ENCODE measurements around the gene NAGPA. TPM values are rescaled to one million over a fixed set of nuclear protein-coding genes. Genes with fewer than 3 reads are reported as not detected.

Gene NAGPA
- total and polyA plus RNA-seq, 8 donors = 3.7 to 10.0 (median 6.6) TPM

GRCh38 chr16:4991754-4992153 lies 42.0 kb downstream of the NAGPA start:
- DNase-seq = no peak
- Histone ChIP-seq H3K27me3 (peaks cover 0 to 4% (median 0%) of the 10 kb centered on the region in 4 donors), H3K9me3 (no peaks in the 10 kb centered on the region), H3K27ac (no peak overlapping the region), H3K4me3 (no peak overlapping the region), H3K36me3 (no peaks in the 10 kb centered on the region), H3K4me1 (no peaks in the 10 kb centered on the region)
- TF ChIP-seq, protein P1, sequence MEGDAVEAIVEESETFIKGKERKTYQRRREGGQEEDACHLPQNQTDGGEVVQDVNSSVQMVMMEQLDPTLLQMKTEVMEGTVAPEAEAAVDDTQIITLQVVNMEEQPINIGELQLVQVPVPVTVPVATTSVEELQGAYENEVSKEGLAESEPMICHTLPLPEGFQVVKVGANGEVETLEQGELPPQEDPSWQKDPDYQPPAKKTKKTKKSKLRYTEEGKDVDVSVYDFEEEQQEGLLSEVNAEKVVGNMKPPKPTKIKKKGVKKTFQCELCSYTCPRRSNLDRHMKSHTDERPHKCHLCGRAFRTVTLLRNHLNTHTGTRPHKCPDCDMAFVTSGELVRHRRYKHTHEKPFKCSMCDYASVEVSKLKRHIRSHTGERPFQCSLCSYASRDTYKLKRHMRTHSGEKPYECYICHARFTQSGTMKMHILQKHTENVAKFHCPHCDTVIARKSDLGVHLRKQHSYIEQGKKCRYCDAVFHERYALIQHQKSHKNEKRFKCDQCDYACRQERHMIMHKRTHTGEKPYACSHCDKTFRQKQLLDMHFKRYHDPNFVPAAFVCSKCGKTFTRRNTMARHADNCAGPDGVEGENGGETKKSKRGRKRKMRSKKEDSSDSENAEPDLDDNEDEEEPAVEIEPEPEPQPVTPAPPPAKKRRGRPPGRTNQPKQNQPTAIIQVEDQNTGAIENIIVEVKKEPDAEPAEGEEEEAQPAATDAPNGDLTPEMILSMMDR (IDR thresholded peaks at IDR 0.05) = no peak
- FAIRE-seq = no peak
- intact Hi-C loops (cut with DNase I) = no loop called here
- no peak for ATAC-seq
- 87 to 95% methylated on average over 14 of the region's 14 CpGs for WGBS, 2 donors

DNA sequence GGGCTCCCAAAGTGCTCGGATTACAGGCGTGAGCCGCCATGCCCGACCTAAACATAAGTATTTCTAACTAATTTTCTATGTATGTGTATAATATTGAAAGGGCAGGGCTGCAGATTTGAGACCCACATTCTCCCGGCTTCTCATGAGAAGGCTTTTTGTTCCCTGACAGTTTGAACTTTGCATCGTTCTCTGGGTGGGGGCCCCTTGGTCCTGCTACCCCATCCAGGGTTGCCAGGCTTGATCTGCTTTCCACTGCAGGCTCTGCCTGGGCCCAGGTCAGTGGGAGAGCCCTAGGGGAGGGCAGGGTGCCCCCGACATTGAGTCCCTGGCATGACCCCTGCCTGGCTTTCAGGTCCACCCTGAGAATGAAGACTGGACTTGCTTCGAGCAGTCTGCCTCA lies 43.3 kb downstream of the NAGPA start:
- Histone ChIP-seq H3K9me3 (no peaks in the 10 kb centered on the region), H3K27ac (no peak overlapping the region), H3K4me1 (no peaks in the 10 kb centered on the region), H3K4me3 (no peak overlapping the region), H3K27me3 (peaks cover 0 to 4% (median 0%) of the 10 kb centered on the region in 4 donors), H3K36me3 (no peaks in the 10 kb centered on the region)
- TF ChIP-seq, protein P1 (IDR thresholded peaks at IDR 0.05) = no peak
- ATAC-seq (no peak), FAIRE-seq (no peak), DNase-seq (no peak)
- 79 to 84% methylated on average over 8 of the region's 8 CpGs for WGBS, 2 donors
- intact Hi-C loops (cut with DNase I) = no loop called here

- DNase-seq = no peak
- Histone ChIP-seq H3K4me1 (no peaks in the 10 kb centered on the region), H3K9me3 (no peaks in the 10 kb centered on the region), H3K36me3 (no peaks in the 10 kb centered on the region), H3K27me3 (peaks cover 0 to 4% (median 0%) of the 10 kb centered on the region in 4 donors), H3K4me3 (no peak overlapping the region), H3K27ac (no peak overlapping the region)
- FAIRE-seq = no peak
- intact Hi-C loops (cut with DNase I) = no loop called here
- WGBS, 2 donors = 85 to 86% methylated on average over 9 of the region's 9 CpGs
- TF ChIP-seq, protein P1 (IDR thresholded peaks at IDR 0.05) = no peak
- no peak for ATAC-seq
Observed at GRCh38 chr16:4989391-4990006, 44.2 kb downstream of the NAGPA start.

DNA sequence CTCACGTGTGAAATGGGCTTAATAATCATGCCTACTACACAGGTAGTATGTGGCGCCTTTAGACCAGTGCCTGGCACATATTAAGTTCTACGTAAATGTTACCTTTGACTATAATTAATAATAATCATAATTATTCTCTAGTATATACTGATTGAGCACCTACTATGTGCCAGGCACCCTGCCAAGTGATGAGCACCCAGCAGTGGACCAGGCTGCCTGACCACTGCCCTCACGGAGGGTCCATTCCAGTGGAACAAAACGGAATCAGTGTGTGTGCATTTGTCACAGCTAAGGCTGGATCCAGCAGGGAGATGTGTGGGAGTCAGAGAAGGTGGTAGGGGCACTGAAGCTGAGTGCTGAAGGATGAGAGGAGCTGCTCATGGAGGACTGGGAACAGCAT lies 45.1 kb downstream of the NAGPA start:
- H3K36me3 ChIP-seq = no peaks in the 10 kb centered on the region
- H3K9me3 ChIP-seq = no peaks in the 10 kb centered on the region
- H3K4me1 ChIP-seq = no peaks in the 10 kb centered on the region
- TF ChIP-seq, protein P1 (IDR thresholded peaks at IDR 0.05) = no peak
- no peak for FAIRE-seq
- H3K4me3 ChIP-seq = no peak overlapping the region
- no peak for DNase-seq
- 88 to 91% methylated on average over 5 of the region's 5 CpGs for WGBS, 2 donors
- ATAC-seq = no peak
- intact Hi-C loops (cut with DNase I) = no loop called here
- peaks cover 0 to 4% (median 0%) of the 10 kb centered on the region in 4 donors for H3K27me3 ChIP-seq
- no peak overlapping the region for H3K27ac ChIP-seq

- no peak for FAIRE-seq
Observed at GRCh38 chr16:4987580-4988374, 46.0 kb downstream of the NAGPA start.

More at GRCh38 chr16:4987580-4988374, 46.0 kb downstream of the NAGPA start:
- ATAC-seq = peak; percentile 41 to 70 (median 54)
- Histone ChIP-seq H3K4me1 (no peaks in the 10 kb centered on the region), H3K9me3 (no peaks in the 10 kb centered on the region), H3K36me3 (no peaks in the 10 kb centered on the region), H3K27ac (no peak overlapping the region), H3K4me3 (peak overlapping the region in 1 of 4 donors; percentile 19), H3K27me3 (peaks cover 0 to 4% (median 0%) of the 10 kb centered on the region in 4 donors)
- intact Hi-C loops (cut with DNase I) = no loop called here
- WGBS, 2 donors = 17 to 19% methylated on average over 49 to 60 of the region's 60 CpGs
- TF ChIP-seq, protein P1 (IDR thresholded peaks at IDR 0.05) = no peak
- DNase-seq = no peak
